Stimulated activated CD8-positive, alpha-beta memory T cell treated with anti-CD3 and anti-CD28 coated beads, Interleukin-15, amount 100 ng/mL, for 24 hours (primary cell): Measurements from ENCODE around the gene TMEM53.

ENCODE experiments used
- DNase-seq: peaks from one replicate; pipeline ENCODE4 v3.0.0-alpha.2; 2020; ENCODE audit warnings: low read depth

Gene TMEM53

GRCh38 chr1:44628962-44629756, 45.1 kb downstream of the TMEM53 start:
- no peak for DNase-seq

- DNase-seq, result no peak
These were observed 48.9 kb downstream of the TMEM53 start for GRCh38 chr1:44625348-44625747.

- DNase-seq, result no peak
These were observed 49.9 kb downstream of the TMEM53 start for GRCh38 chr1:44624268-44624901.

- DNase-seq, result no peak
These were observed 52.4 kb downstream of the TMEM53 start for GRCh38 chr1:44621841-44622286.

GRCh38 chr1:44620072-44620471, 54.2 kb downstream of the TMEM53 start:
- DNase-seq, result no peak

GRCh38 chr1:44619261-44619900, 54.9 kb downstream of the TMEM53 start:
- no peak for DNase-seq

- no peak for DNase-seq
These were observed 56.6 kb downstream of the TMEM53 start for GRCh38 chr1:44617703-44618029.

GRCh38 chr1:44616991-44617702, 57.1 kb downstream of the TMEM53 start:
- DNase-seq, result no peak

GRCh38 chr1:44616284-44616990, 57.8 kb downstream of the TMEM53 start:
- no peak for DNase-seq

GRCh38 chr1:44613941-44614340, 60.3 kb downstream of the TMEM53 start:
- no peak for DNase-seq

GRCh38 chr1:44611866-44612265, 62.4 kb downstream of the TMEM53 start:
- no peak for DNase-seq

GRCh38 chr1:44611419-44611818, 62.9 kb downstream of the TMEM53 start:
- no peak for DNase-seq

GRCh38 chr1:44610527-44611148, 63.6 kb downstream of the TMEM53 start:
- DNase-seq, result no peak

GRCh38 chr1:44609768-44610526, 64.3 kb downstream of the TMEM53 start:
- no peak for DNase-seq

- DNase-seq, result no peak
These were observed 64.9 kb downstream of the TMEM53 start for GRCh38 chr1:44609412-44609767.

GRCh38 chr1:44608141-44608540, 66.1 kb downstream of the TMEM53 start:
- DNase-seq, result no peak

- DNase-seq, result no peak
These were observed 67.5 kb downstream of the TMEM53 start for GRCh38 chr1:44606701-44607281.

- no peak for DNase-seq
These were observed 68.2 kb downstream of the TMEM53 start for GRCh38 chr1:44605914-44606615.

GRCh38 chr1:44604157-44604955, 69.9 kb downstream of the TMEM53 start:
- DNase-seq, result no peak
